A549 (cell line): ENCODE results near the gene CLDN1. TPM values are rescaled to one million over a fixed set of nuclear protein-coding genes. Genes with fewer than 3 reads are reported as not detected.

Source experiments
- ATAC-seq, 2 experiments: fragments of 200-7000 bp in 1 of 2; fragments of >200 bp in 1 of 2; cut with Nextera tagmentation in 1 of 2; cut with Tn5 transposase in 1 of 2; 3 replicates each; pipeline versions ENCODE4 v1.8.0 to v1.9.1; 2018 to 2020; ENCODE audit warnings: mild to moderate bottlenecking in 1 of 2, moderate library complexity in 1 of 2
- CTCF ChIA-PET: fragments of 300-600 bp; sonication (Branson Sonifier 250); formaldehyde crosslinking; extraction: SDS; loops from one replicate; lab custom pipeline; 2021; ENCODE audit warnings: antibody characterized with exemption, inconsistent platforms; lab: Yijun Ruan, JAX
- POLR2A ChIA-PET: fragments of 350-600 bp; formaldehyde crosslinking; extraction: SDS; loops from one replicate; lab custom pipeline; 2021; ENCODE audit warnings: antibody characterized with exemption, inconsistent platforms; lab: Yijun Ruan, JAX
- DNase-seq, 2 experiments: peaks; one replicate each; pipeline versions ENCODE4 v3.0.0 to v3.0.0-alpha.2; 2011 to 2016; ENCODE audit warnings: low read depth in 1 of 2, low spot score in 1 of 2
- FAIRE-seq: peaks from 2 replicates; lab custom pipeline; 2011; peaks lifted over from hg19 to GRCh38; lab: Jason Lieb, UNC
- H3K27ac ChIP-seq, 2 experiments: fragments of >200 bp; sonication (Bioruptor Twin); formaldehyde crosslinking; 3 replicates each; pipeline ENCODE4 v1.5.1; 2016 to 2017
- H3K4me1 ChIP-seq: fragments of >200 bp; sonication (Bioruptor Twin); formaldehyde crosslinking; 3 replicates; pipeline ENCODE4 v1.6.1; 2016
- H3K4me2 ChIP-seq: fragments of >200 bp; sonication (Bioruptor Twin); formaldehyde crosslinking; 3 replicates; pipeline ENCODE4 v1.6.1; 2016
- H3K4me3 ChIP-seq: fragments of >200 bp; sonication (Bioruptor Twin); formaldehyde crosslinking; 3 replicates; pipeline ENCODE4 v1.5.1; 2016
- H3K9me3 ChIP-seq: fragments of >200 bp; sonication (Bioruptor Twin); formaldehyde crosslinking; 3 replicates; pipeline ENCODE4 v1.6.1; 2016
- BHLHE40 ChIP-seq: IDR thresholded peaks from 2 replicates; pipeline ENCODE4 v1.6.1; 2012; ENCODE audit warnings: low read depth, low read length, inconsistent platforms
- CEBPB ChIP-seq, 2 experiments: fragments of >200 bp in 1 of 2; sonication (Bioruptor Twin) in 1 of 2; formaldehyde crosslinking in 1 of 2; IDR thresholded peaks; 2 replicates each; pipeline ENCODE4 v1.6.1; 2012 to 2016
- CHD2 ChIP-seq: fragments of 150-350 bp; IDR thresholded peaks from 2 replicates; pipeline ENCODE4 v1.6.1; 2014; ENCODE audit warnings: low read length; ENCODE audit not compliant: partially characterized antibody
- CHD4 ChIP-seq: fragments of 200-600 bp; sonication (generic); IDR thresholded peaks from 2 replicates; pipeline ENCODE4 v1.6.1; 2016; ENCODE audit warnings: antibody characterized with exemption, mild to moderate bottlenecking, borderline replicate concordance
- CTCF ChIP-seq: fragments of >200 bp; sonication (Bioruptor Twin); formaldehyde crosslinking; IDR thresholded peaks from 3 replicates; pipeline ENCODE4 v1.5.1; 2016
- EHF ChIP-seq: fragments of 250-450 bp; sonication (Bioruptor Pico); IDR thresholded peaks from 2 replicates; pipeline ENCODE4 v1.5.0; 2020; ENCODE audit warnings: mild to moderate bottlenecking
- EHMT2 ChIP-seq: fragments of 200-600 bp; sonication (generic); IDR thresholded peaks from 2 replicates; pipeline ENCODE4 v1.6.1; 2016; ENCODE audit warnings: antibody characterized with exemption, low read depth, mild to moderate bottlenecking, moderate library complexity
- EP300 ChIP-seq, 2 experiments: fragments of >200 bp; sonication (Bioruptor Twin); formaldehyde crosslinking; IDR thresholded peaks; 2 replicates in 1 of 2; 3 replicates in 1 of 2; pipeline ENCODE4 v1.6.1; 2016 to 2017
- FOSB ChIP-seq: fragments of 250-450 bp; sonication (Bioruptor Pico); IDR thresholded peaks from 2 replicates; pipeline ENCODE4 v1.5.0; 2020; ENCODE audit warnings: mild to moderate bottlenecking, moderate library complexity
- FOSL2 ChIP-seq, 2 experiments: fragments of 450-650 bp in 1 of 2; fragments of >200 bp in 1 of 2; sonication (Bioruptor Twin) in 1 of 2; formaldehyde crosslinking; IDR thresholded peaks; 2 replicates each; pipeline versions ENCODE4 v1.5.0 to v1.6.1; 2016 to 2020; ENCODE audit warnings: mild to moderate bottlenecking in 1 of 2, moderate library complexity in 1 of 2
- HDAC2 ChIP-seq: fragments of 200-600 bp; sonication (generic); IDR thresholded peaks from 2 replicates; pipeline ENCODE4 v1.6.1; 2016
- HOXA7 ChIP-seq: fragments of 250-450 bp; sonication (Bioruptor Pico); IDR thresholded peaks from 2 replicates; pipeline ENCODE4 v1.5.0; 2020; ENCODE audit warnings: mild to moderate bottlenecking, moderate library complexity
- HOXB5 ChIP-seq: fragments of 250-450 bp; sonication (Bioruptor Pico); IDR thresholded peaks from 2 replicates; pipeline ENCODE4 v1.5.0; 2020; ENCODE audit warnings: mild to moderate bottlenecking, moderate library complexity
- KDM5A ChIP-seq: fragments of 200-600 bp; sonication (generic); IDR thresholded peaks from 2 replicates; pipeline ENCODE4 v1.6.1; 2016; ENCODE audit warnings: antibody characterized with exemption, mild to moderate bottlenecking
- MAZ ChIP-seq: fragments of 150-350 bp; IDR thresholded peaks from 2 replicates; pipeline ENCODE4 v1.6.1; 2014; ENCODE audit warnings: antibody characterized with exemption, low read depth, low read length, borderline replicate concordance
- NFE2L2 ChIP-seq: fragments of 150-350 bp; conservative IDR thresholded peaks from 2 replicates; pipeline ENCODE4 v1.6.1; 2014; ENCODE audit warnings: low read length
- NPAS2 ChIP-seq: fragments of 250-450 bp; sonication (Bioruptor Pico); IDR thresholded peaks from 2 replicates; pipeline ENCODE4 v1.8.0; 2022; ENCODE audit warnings: mild to moderate bottlenecking, moderate library complexity, borderline replicate concordance
- PBX3 ChIP-seq: IDR thresholded peaks from 2 replicates; pipeline ENCODE4 v1.6.1; 2012
- POLR2A ChIP-seq: IDR thresholded peaks from 2 replicates; pipeline ENCODE4 v1.6.1; 2012; ENCODE audit warnings: mild to moderate bottlenecking, low read length
- RAD21 ChIP-seq, 2 experiments: fragments of >200 bp in 1 of 2; sonication (Bioruptor Twin) in 1 of 2; formaldehyde crosslinking in 1 of 2; IDR thresholded peaks in 1 of 2; conservative IDR thresholded peaks in 1 of 2; 2 replicates in 1 of 2; 3 replicates in 1 of 2; pipeline ENCODE4 v1.6.1; 2012 to 2018; ENCODE audit warnings: inconsistent platforms in 1 of 2
- RARB ChIP-seq: fragments of 250-450 bp; sonication (Bioruptor Pico); IDR thresholded peaks from 2 replicates; pipeline ENCODE4 v1.8.0; 2021; ENCODE audit warnings: mild to moderate bottlenecking, moderate library complexity
- RFX5 ChIP-seq: fragments of 450-650 bp; IDR thresholded peaks from 2 replicates; pipeline ENCODE4 v1.7.1; 2014; ENCODE audit warnings: antibody characterized with exemption, mild to moderate bottlenecking, moderate library complexity
- SMC3 ChIP-seq: fragments of >200 bp; sonication (Bioruptor Twin); formaldehyde crosslinking; IDR thresholded peaks from 3 replicates; pipeline ENCODE4 v1.6.1; 2018; ENCODE audit warnings: inconsistent platforms
- TFCP2L1 ChIP-seq: fragments of 250-450 bp; sonication (Bioruptor Pico); IDR thresholded peaks from 2 replicates; pipeline ENCODE4 v1.5.0; 2021; ENCODE audit warnings: mild to moderate bottlenecking
- TP53 ChIP-seq: fragments of 250-450 bp; sonication (Bioruptor Pico); IDR thresholded peaks from 2 replicates; pipeline ENCODE4 v1.5.0; 2021; ENCODE audit warnings: mild to moderate bottlenecking, moderate library complexity
- ZC3H11A ChIP-seq: fragments of 450-650 bp; IDR thresholded peaks from 2 replicates; pipeline ENCODE4 v1.6.1; 2014; ENCODE audit warnings: antibody characterized with exemption, mild to moderate bottlenecking
- ZFP36 ChIP-seq: fragments of 450-650 bp; IDR thresholded peaks from 2 replicates; pipeline ENCODE4 v1.6.1; 2014; ENCODE audit warnings: borderline replicate concordance; ENCODE audit not compliant: partially characterized antibody
- WGBS: methylation state at CpG from one replicate; pipeline ENCODE4 v1.1.6; 2017; ENCODE audit errors: missing lambda C conversion rate; 5-methylcytosine and 5-hydroxymethylcytosine counted together
- polyA plus RNA-seq, 4 experiments: library from polyadenylated mRNA; depleted of rRNA in 3 of 4; stranded (reverse); fragments of >200 nt; fragmentation: RNase III in 1 of 4; extraction: RNeasy Plus Mini Kit Qiagen cat#74134 plus additional on column Dnase treatment in 1 of 4; gene quantifications; 2 replicates in 3 of 4; 3 replicates in 1 of 4; pipeline ENCODE4 v1.2.3, GENCODE V29; 2011 to 2017
- TF ChIP-seq, protein P1 (sequence below): fragments of 250-450 bp; sonication (Bioruptor Pico); IDR thresholded peaks from 2 replicates; pipeline ENCODE4 v1.5.0; 2020; ENCODE audit warnings: low read depth, mild to moderate bottlenecking, moderate library complexity
- TF ChIP-seq, protein P2 (sequence below): IDR thresholded peaks from 2 replicates; pipeline ENCODE4 v1.6.1; 2012; ENCODE audit warnings: low read depth, borderline replicate concordance
- TF ChIP-seq, protein P3 (sequence below): IDR thresholded peaks from 2 replicates; pipeline ENCODE4 v1.6.1; 2012

Gene CLDN1
- polyA plus RNA-seq, 2 of the 4 experiments (the other 2 are of a cell fraction), result 33.7 to 142 TPM

DNA sequence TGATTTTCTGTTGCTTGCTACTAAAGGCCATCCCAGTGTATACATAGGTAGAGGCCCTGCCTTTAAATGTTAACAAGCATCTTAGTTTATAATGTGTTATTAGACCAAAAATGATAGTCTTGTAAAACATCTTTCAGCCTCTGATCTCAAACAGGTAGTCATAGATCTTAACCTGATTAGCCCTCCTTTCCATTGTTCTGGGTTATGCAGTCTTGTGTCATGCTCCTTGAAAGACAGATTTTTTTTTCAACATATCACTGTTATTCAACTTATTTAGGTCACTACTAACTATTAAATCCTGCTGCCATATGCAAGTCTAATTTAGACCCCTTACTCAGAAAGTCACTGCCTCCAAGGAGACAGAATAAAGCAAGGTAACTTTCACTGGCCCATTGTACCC lies 46.6 kb upstream of the CLDN1 start:
- TF ChIP-seq EHF (CRISPR knock-in tag), result no peak
- no peak for TF ChIP-seq TFCP2L1 (CRISPR knock-in tag)
- no peak for TF ChIP-seq RARB (CRISPR knock-in tag)
- no peak for TF ChIP-seq FOSB (CRISPR knock-in tag)
- TF ChIP-seq EP300 (IDR thresholded peaks at IDR 0.05), result no peak
- TF ChIP-seq HOXB5 (CRISPR knock-in tag), result no peak
- TF ChIP-seq, protein P1, sequence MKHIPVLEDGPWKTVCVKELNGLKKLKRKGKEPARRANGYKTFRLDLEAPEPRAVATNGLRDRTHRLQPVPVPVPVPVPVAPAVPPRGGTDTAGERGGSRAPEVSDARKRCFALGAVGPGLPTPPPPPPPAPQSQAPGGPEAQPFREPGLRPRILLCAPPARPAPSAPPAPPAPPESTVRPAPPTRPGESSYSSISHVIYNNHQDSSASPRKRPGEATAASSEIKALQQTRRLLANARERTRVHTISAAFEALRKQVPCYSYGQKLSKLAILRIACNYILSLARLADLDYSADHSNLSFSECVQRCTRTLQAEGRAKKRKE (CRISPR knock-in tag), result no peak
- no peak for TF ChIP-seq CTCF
- TF ChIP-seq, protein P2, sequence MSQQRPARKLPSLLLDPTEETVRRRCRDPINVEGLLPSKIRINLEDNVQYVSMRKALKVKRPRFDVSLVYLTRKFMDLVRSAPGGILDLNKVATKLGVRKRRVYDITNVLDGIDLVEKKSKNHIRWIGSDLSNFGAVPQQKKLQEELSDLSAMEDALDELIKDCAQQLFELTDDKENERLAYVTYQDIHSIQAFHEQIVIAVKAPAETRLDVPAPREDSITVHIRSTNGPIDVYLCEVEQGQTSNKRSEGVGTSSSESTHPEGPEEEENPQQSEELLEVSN, result no peak
- TF ChIP-seq, protein P3, sequence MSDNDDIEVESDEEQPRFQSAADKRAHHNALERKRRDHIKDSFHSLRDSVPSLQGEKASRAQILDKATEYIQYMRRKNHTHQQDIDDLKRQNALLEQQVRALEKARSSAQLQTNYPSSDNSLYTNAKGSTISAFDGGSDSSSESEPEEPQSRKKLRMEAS, result no peak
- TF ChIP-seq ZFP36, result no peak
- TF ChIP-seq RFX5, result no peak
- TF ChIP-seq, all 56 proteins: peak for 0
- H3K4me2 ChIP-seq, result no peak overlapping the region
- ATAC-seq (no peak), FAIRE-seq (no peak), DNase-seq (no peak)
- H3K4me3 ChIP-seq, result no peak overlapping the region
- H3K4me1 ChIP-seq, result peaks cover 2% of the 10 kb centered on the region; the same call in 2 of the 3 replicates
- no peak overlapping the region for H3K27ac ChIP-seq
- H3K9me3 ChIP-seq, result no peaks in the 10 kb centered on the region
- ChIA-PET POLR2A (no interaction called here), CTCF (interaction anchor here (1.5 kb wide), 1 partner anchor 15 kb away, joined by 5 read pairs; no protein-coding TSS in a partner anchor)

- no peak for ATAC-seq
- no peak for TF ChIP-seq EHMT2
- TF ChIP-seq FOSL2 (IDR thresholded peaks at IDR 0.05), result no peak
- no peak for TF ChIP-seq FOSL2 (CRISPR knock-in tag; IDR thresholded peaks at IDR 0.05)
- no peak for TF ChIP-seq SMC3
- no peak for TF ChIP-seq NPAS2
- TF ChIP-seq ZC3H11A, result no peak
- TF ChIP-seq, all 56 proteins: peak for 0
- Histone ChIP-seq H3K27ac (peak overlapping the region in 1 of 2 experiments; percentile 41; a peak in 1 of 6 replicates), H3K4me3 (no peak overlapping the region), H3K4me1 (no peaks in the 10 kb centered on the region), H3K4me2 (no peak overlapping the region), H3K9me3 (no peaks in the 10 kb centered on the region)
- POLR2A ChIA-PET, result no interaction called here
- no peak for DNase-seq
- FAIRE-seq, result no peak
- CTCF ChIA-PET, result interaction anchor here (2.2 kb wide), 1 partner anchor 43 kb away, joined by 6 read pairs; the partner anchor contains the start of gene CLDN1
- 47% methylated on average over 2 of the region's 2 CpGs for WGBS
Observed at GRCh38 chr3:190366133-190366532, 43.9 kb upstream of the CLDN1 start.

DNA sequence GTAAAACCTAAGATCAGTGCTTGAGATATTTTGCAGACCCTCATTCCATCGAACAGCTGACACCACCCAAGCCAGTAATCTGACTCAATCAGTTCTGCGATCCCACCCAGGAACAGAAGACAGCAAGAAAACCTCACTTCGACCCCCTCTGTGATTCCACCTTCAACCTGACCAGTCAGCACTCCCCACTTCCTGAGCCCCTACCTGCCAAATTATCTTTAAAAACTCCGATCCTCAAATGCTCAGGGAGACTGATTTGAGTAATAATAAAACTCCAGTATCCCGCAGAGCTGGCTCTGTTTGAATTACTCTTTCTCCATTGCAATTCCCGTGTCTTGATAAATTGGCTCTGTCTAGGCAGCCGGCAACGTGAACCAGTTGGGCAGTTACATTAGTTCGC lies 40.0 kb upstream of the CLDN1 start:
- no peak for DNase-seq
- Histone ChIP-seq H3K27ac (no peak overlapping the region), H3K9me3 (no peaks in the 10 kb centered on the region), H3K4me2 (no peak overlapping the region), H3K4me3 (no peak overlapping the region), H3K4me1 (no peaks in the 10 kb centered on the region; the same call in 2 of the 3 replicates)
- no peak for FAIRE-seq
- ChIA-PET CTCF (interaction anchor here (1.4 kb wide), 1 partner anchor 22 kb away, joined by 4 read pairs; no protein-coding TSS in a partner anchor), POLR2A (no interaction called here)
- no peak for ATAC-seq
- WGBS, result 94% methylated on average over 9 of the region's 9 CpGs
- TF ChIP-seq KDM5A, result no peak
- no peak for TF ChIP-seq HOXA7
- no peak for TF ChIP-seq HDAC2
- TF ChIP-seq FOSB (CRISPR knock-in tag), result no peak
- no peak for TF ChIP-seq CHD2
- no peak for TF ChIP-seq TP53
- TF ChIP-seq CEBPB (IDR thresholded peaks at IDR 0.05), result no peak
- TF ChIP-seq RAD21 (conservative IDR thresholded peaks at IDR 0.05 in 1 of 2, IDR thresholded peaks at IDR 0.05 in 1 of 2), result no peak
- no peak for TF ChIP-seq EP300 (IDR thresholded peaks at IDR 0.05)
- no peak for TF ChIP-seq MAZ
- TF ChIP-seq BHLHE40, result no peak
- no peak for TF ChIP-seq RARB (CRISPR knock-in tag)
- TF ChIP-seq NFE2L2, result no peak
- no peak for TF ChIP-seq PBX3
- no peak for TF ChIP-seq CHD4
- no peak for TF ChIP-seq POLR2A
